WTC11 (cell line): ENCODE results near the gene DECR2. TPM values are rescaled to one million over a fixed set of nuclear protein-coding genes. Genes with fewer than 3 reads are reported as not detected.

ENCODE experiments used
- ATAC-seq: fragments of 200-7000 bp; cut with Tn5 transposase; 2 replicates; pipeline ENCODE4 v1.10.0; 2021; ENCODE audit warnings: mild to moderate bottlenecking, moderate library complexity
- CTCF ChIA-PET: fragments of 300-600 bp; sonication (Branson Sonifier 250); formaldehyde crosslinking; loops from one replicate; lab custom pipeline; 2021; ENCODE audit warnings: antibody characterized with exemption; lab: Charles Lee
- POLR2A ChIA-PET: fragments of 350-600 bp; sonication (Branson Sonifier 250); formaldehyde crosslinking; loops from one replicate; lab custom pipeline; 2021; ENCODE audit warnings: antibody characterized with exemption; lab: Charles Lee
- DNase-seq: peaks from one replicate; pipeline ENCODE4 v3.0.0; 2021; ENCODE audit warnings: low spot score
- H3K27ac Mint-ChIP-seq: 2 replicates; pipeline ENCODE4 v1.8.0; 2021; ENCODE audit warnings: mixed read lengths
- H3K27me3 Mint-ChIP-seq: 2 replicates; pipeline ENCODE4 v1.8.0; 2021; ENCODE audit warnings: low read depth, mild to moderate bottlenecking, moderate library complexity, mixed read lengths
- H3K36me3 Mint-ChIP-seq: 2 replicates; pipeline ENCODE4 v1.8.0; 2021; ENCODE audit warnings: mixed read lengths
- H3K4me1 Mint-ChIP-seq: 2 replicates; pipeline ENCODE4 v1.8.0; 2022; ENCODE audit warnings: mixed read lengths
- H3K4me3 Mint-ChIP-seq: 2 replicates; pipeline ENCODE4 v1.8.0; 2021; ENCODE audit warnings: mild to moderate bottlenecking, moderate library complexity, mixed read lengths
- H3K9me3 Mint-ChIP-seq: 2 replicates; pipeline ENCODE4 v1.8.0; 2021; ENCODE audit warnings: mixed read lengths
- CREB1 ChIP-seq: sonication (generic); formaldehyde crosslinking; IDR thresholded peaks from 2 replicates; pipeline ENCODE4 v1.8.0; 2023; ENCODE audit warnings: mild to moderate bottlenecking, missing genetic modification reagents
- EMX1 ChIP-seq: fragments of 250-450 bp; sonication (Bioruptor Pico); IDR thresholded peaks from 2 replicates; pipeline ENCODE4 v1.8.0; 2021; ENCODE audit warnings: mild to moderate bottlenecking
- ESRRA ChIP-seq: sonication (generic); formaldehyde crosslinking; IDR thresholded peaks from 2 replicates; pipeline ENCODE4 v1.8.1; 2022; ENCODE audit warnings: mild to moderate bottlenecking, missing genetic modification reagents, borderline replicate concordance
- ETV6 ChIP-seq: sonication (generic); formaldehyde crosslinking; IDR thresholded peaks from 2 replicates; pipeline ENCODE4 v1.8.1; 2022; ENCODE audit warnings: mild to moderate bottlenecking, missing genetic modification reagents
- FOXK1 ChIP-seq: sonication (generic); formaldehyde crosslinking; IDR thresholded peaks from 2 replicates; pipeline ENCODE4 v1.8.0; 2022; ENCODE audit warnings: mild to moderate bottlenecking, moderate library complexity, missing genetic modification reagents
- GABPB1 ChIP-seq: sonication (generic); formaldehyde crosslinking; IDR thresholded peaks from 2 replicates; pipeline ENCODE4 v1.8.1; 2023; ENCODE audit warnings: mild to moderate bottlenecking, missing genetic modification reagents
- IRF2 ChIP-seq: sonication (generic); formaldehyde crosslinking; IDR thresholded peaks from 2 replicates; pipeline ENCODE4 v1.8.0; 2022; ENCODE audit warnings: low read depth, missing genetic modification reagents, borderline replicate concordance
- JUN ChIP-seq: sonication (generic); formaldehyde crosslinking; IDR thresholded peaks from 2 replicates; pipeline ENCODE4 v1.8.0; 2023; ENCODE audit warnings: mild to moderate bottlenecking, missing genetic modification reagents
- NFATC4 ChIP-seq: fragments of 250-450 bp; sonication (Bioruptor Pico); IDR thresholded peaks from 2 replicates; pipeline ENCODE4 v1.9.0; 2021; ENCODE audit warnings: mild to moderate bottlenecking
- NFE2L1 ChIP-seq: sonication (generic); formaldehyde crosslinking; IDR thresholded peaks from 2 replicates; pipeline ENCODE4 v1.8.1; 2023; ENCODE audit warnings: missing genetic modification reagents
- NR1H2 ChIP-seq: sonication (generic); formaldehyde crosslinking; IDR thresholded peaks from 2 replicates; pipeline ENCODE4 v1.9.0; 2021; ENCODE audit warnings: mild to moderate bottlenecking, moderate library complexity, missing genetic modification reagents
- SMAD4 ChIP-seq: sonication (generic); formaldehyde crosslinking; IDR thresholded peaks from 2 replicates; pipeline ENCODE4 v1.8.0; 2022; ENCODE audit warnings: mild to moderate bottlenecking, missing genetic modification reagents
- TEAD4 ChIP-seq: sonication (generic); formaldehyde crosslinking; IDR thresholded peaks from 2 replicates; pipeline ENCODE4 v1.8.0; 2022; ENCODE audit warnings: mild to moderate bottlenecking, missing genetic modification reagents
- TP53 ChIP-seq: sonication (generic); formaldehyde crosslinking; IDR thresholded peaks from 2 replicates; pipeline ENCODE4 v1.8.1; 2023; ENCODE audit warnings: mild to moderate bottlenecking, missing genetic modification reagents
- ZBTB21 ChIP-seq: sonication (generic); formaldehyde crosslinking; IDR thresholded peaks from 2 replicates; pipeline ENCODE4 v1.8.1; 2023; ENCODE audit warnings: mild to moderate bottlenecking, missing genetic modification reagents, borderline replicate concordance
- ZNF671 ChIP-seq: fragments of 250-450 bp; sonication (Bioruptor Pico); IDR thresholded peaks from 2 replicates; pipeline ENCODE4 v1.8.0; 2021; ENCODE audit warnings: mild to moderate bottlenecking
- total RNA-seq: library from RNA; stranded (reverse); gene quantifications from 3 replicates; pipeline ENCODE4 v1.2.3, GENCODE V29; 2021
- TF ChIP-seq, protein P1 (sequence below): fragments of 250-450 bp; sonication (Bioruptor Pico); IDR thresholded peaks from 2 replicates; pipeline ENCODE4 v1.9.0; 2021; ENCODE audit warnings: mild to moderate bottlenecking, borderline replicate concordance
- TF ChIP-seq, protein P2 (sequence below): fragments of 250-450 bp; sonication (Bioruptor Pico); IDR thresholded peaks from 2 replicates; pipeline ENCODE4 v1.9.0; 2021; ENCODE audit warnings: moderate library complexity, mild to moderate bottlenecking, inconsistent platforms, borderline replicate concordance
- TF ChIP-seq, protein P3 (sequence below): sonication (generic); formaldehyde crosslinking; IDR thresholded peaks from 2 replicates; pipeline ENCODE4 v1.8.1; 2023; ENCODE audit warnings: mild to moderate bottlenecking, missing genetic modification reagents
- TF ChIP-seq, protein P4 (sequence below): sonication (generic); formaldehyde crosslinking; IDR thresholded peaks from 2 replicates; pipeline ENCODE4 v1.8.0; 2022; ENCODE audit warnings: missing genetic modification reagents
- TF ChIP-seq, protein P5 (sequence below): sonication (generic); formaldehyde crosslinking; IDR thresholded peaks from 2 replicates; pipeline ENCODE4 v1.8.1; 2022; ENCODE audit warnings: low read depth, mild to moderate bottlenecking, moderate library complexity, missing genetic modification reagents, borderline replicate concordance
- TF ChIP-seq, protein P6 (sequence below): sonication (generic); formaldehyde crosslinking; IDR thresholded peaks from 2 replicates; pipeline ENCODE4 v1.8.1; 2022; ENCODE audit warnings: mild to moderate bottlenecking, missing genetic modification reagents, moderate library complexity, borderline replicate concordance
- TF ChIP-seq, protein P7 (sequence below): sonication (generic); formaldehyde crosslinking; IDR thresholded peaks from 2 replicates; pipeline ENCODE4 v1.8.1; 2023; ENCODE audit warnings: mild to moderate bottlenecking, moderate library complexity, missing genetic modification reagents

DECR2 gene
- total RNA-seq, 1 experiment from 2014 or later: 43.6 TPM

DNA sequence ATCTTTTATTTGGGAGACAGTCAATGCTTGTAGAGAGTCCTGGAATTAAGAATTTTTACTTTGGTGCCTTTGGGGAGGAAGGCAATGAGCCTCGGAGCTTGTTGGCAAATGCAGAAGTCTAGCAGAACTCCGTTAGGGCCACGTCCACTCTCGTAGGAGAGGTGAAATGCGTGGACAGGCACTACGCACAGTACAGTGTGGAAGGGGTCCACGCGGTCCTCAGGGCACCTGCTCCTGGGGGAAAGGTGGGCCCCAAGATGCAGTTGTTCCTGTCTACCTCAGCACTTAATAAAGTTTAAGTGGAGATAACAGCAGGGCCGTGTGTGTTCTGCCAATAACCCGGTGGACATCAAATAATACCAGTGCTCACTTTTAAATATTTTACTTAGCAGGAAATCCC is 25.6 kb downstream of the DECR2 start (continued):
- TF ChIP-seq, protein P1, sequence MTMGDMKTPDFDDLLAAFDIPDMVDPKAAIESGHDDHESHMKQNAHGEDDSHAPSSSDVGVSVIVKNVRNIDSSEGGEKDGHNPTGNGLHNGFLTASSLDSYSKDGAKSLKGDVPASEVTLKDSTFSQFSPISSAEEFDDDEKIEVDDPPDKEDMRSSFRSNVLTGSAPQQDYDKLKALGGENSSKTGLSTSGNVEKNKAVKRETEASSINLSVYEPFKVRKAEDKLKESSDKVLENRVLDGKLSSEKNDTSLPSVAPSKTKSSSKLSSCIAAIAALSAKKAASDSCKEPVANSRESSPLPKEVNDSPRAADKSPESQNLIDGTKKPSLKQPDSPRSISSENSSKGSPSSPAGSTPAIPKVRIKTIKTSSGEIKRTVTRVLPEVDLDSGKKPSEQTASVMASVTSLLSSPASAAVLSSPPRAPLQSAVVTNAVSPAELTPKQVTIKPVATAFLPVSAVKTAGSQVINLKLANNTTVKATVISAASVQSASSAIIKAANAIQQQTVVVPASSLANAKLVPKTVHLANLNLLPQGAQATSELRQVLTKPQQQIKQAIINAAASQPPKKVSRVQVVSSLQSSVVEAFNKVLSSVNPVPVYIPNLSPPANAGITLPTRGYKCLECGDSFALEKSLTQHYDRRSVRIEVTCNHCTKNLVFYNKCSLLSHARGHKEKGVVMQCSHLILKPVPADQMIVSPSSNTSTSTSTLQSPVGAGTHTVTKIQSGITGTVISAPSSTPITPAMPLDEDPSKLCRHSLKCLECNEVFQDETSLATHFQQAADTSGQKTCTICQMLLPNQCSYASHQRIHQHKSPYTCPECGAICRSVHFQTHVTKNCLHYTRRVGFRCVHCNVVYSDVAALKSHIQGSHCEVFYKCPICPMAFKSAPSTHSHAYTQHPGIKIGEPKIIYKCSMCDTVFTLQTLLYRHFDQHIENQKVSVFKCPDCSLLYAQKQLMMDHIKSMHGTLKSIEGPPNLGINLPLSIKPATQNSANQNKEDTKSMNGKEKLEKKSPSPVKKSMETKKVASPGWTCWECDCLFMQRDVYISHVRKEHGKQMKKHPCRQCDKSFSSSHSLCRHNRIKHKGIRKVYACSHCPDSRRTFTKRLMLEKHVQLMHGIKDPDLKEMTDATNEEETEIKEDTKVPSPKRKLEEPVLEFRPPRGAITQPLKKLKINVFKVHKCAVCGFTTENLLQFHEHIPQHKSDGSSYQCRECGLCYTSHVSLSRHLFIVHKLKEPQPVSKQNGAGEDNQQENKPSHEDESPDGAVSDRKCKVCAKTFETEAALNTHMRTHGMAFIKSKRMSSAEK: no peak
- TF ChIP-seq ETV6 (CRISPR knock-in tag): no peak
- TF ChIP-seq, protein P2, sequence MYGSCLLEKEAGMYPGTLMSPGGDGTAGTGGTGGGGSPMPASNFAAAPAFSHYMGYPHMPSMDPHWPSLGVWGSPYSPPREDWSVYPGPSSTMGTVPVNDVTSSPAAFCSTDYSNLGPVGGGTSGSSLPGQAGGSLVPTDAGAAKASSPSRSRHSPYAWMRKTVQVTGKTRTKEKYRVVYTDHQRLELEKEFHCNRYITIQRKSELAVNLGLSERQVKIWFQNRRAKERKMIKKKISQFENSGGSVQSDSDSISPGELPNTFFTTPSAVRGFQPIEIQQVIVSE (CRISPR knock-in tag): no peak
- TF ChIP-seq, protein P3, sequence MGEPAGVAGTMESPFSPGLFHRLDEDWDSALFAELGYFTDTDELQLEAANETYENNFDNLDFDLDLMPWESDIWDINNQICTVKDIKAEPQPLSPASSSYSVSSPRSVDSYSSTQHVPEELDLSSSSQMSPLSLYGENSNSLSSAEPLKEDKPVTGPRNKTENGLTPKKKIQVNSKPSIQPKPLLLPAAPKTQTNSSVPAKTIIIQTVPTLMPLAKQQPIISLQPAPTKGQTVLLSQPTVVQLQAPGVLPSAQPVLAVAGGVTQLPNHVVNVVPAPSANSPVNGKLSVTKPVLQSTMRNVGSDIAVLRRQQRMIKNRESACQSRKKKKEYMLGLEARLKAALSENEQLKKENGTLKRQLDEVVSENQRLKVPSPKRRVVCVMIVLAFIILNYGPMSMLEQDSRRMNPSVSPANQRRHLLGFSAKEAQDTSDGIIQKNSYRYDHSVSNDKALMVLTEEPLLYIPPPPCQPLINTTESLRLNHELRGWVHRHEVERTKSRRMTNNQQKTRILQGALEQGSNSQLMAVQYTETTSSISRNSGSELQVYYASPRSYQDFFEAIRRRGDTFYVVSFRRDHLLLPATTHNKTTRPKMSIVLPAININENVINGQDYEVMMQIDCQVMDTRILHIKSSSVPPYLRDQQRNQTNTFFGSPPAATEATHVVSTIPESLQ (CRISPR knock-in tag): no peak
- no peak for TF ChIP-seq IRF2
- no peak for TF ChIP-seq SMAD4
- TF ChIP-seq ZNF671 (CRISPR knock-in tag): no peak
- TF ChIP-seq, protein P4, sequence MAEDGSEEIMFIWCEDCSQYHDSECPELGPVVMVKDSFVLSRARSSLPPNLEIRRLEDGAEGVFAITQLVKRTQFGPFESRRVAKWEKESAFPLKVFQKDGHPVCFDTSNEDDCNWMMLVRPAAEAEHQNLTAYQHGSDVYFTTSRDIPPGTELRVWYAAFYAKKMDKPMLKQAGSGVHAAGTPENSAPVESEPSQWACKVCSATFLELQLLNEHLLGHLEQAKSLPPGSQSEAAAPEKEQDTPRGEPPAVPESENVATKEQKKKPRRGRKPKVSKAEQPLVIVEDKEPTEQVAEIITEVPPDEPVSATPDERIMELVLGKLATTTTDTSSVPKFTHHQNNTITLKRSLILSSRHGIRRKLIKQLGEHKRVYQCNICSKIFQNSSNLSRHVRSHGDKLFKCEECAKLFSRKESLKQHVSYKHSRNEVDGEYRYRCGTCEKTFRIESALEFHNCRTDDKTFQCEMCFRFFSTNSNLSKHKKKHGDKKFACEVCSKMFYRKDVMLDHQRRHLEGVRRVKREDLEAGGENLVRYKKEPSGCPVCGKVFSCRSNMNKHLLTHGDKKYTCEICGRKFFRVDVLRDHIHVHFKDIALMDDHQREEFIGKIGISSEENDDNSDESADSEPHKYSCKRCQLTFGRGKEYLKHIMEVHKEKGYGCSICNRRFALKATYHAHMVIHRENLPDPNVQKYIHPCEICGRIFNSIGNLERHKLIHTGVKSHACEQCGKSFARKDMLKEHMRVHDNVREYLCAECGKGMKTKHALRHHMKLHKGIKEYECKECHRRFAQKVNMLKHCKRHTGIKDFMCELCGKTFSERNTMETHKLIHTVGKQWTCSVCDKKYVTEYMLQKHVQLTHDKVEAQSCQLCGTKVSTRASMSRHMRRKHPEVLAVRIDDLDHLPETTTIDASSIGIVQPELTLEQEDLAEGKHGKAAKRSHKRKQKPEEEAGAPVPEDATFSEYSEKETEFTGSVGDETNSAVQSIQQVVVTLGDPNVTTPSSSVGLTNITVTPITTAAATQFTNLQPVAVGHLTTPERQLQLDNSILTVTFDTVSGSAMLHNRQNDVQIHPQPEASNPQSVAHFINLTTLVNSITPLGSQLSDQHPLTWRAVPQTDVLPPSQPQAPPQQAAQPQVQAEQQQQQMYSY (CRISPR knock-in tag): no peak
- TF ChIP-seq FOXK1 (CRISPR knock-in tag): no peak
- no peak for TF ChIP-seq NFATC4

DNA sequence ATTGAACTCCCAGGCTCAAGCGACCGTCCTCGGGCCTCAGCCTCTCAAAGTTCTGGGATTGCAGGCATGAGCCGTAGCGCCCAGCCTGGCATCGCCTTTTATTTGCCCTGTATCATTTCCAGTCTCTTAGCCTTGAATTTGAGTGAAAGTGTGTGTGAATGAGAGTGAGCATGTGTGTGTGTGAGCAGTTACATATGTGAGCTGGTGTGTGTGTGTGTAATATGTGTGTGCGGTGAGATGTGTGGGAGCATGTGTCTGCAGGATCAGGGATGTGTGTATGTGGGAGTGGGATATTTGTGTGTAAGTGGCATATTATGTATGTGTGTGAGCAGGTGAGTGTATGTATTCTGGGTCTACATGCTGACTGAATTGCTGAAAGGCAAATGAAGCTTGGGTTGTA is 29.2 kb downstream of the DECR2 start:
- ChIA-PET POLR2A (no interaction called here), CTCF (interaction anchor here (1.3 kb wide), 1 partner anchor 57 kb away, joined by 7 read pairs; no protein-coding TSS in a partner anchor)
- ATAC-seq (no peak), DNase-seq (no peak)
- Mint-ChIP-seq H3K4me3 (no peak overlapping the region), H3K27me3 (peaks cover 14% of the 10 kb centered on the region), H3K9me3 (no peaks in the 10 kb centered on the region), H3K4me1 (peaks cover 9% of the 10 kb centered on the region), H3K27ac (no peak overlapping the region), H3K36me3 (peaks cover 2% of the 10 kb centered on the region)
- TF ChIP-seq NR1H2 (CRISPR knock-in tag): no peak
- TF ChIP-seq, protein P5, sequence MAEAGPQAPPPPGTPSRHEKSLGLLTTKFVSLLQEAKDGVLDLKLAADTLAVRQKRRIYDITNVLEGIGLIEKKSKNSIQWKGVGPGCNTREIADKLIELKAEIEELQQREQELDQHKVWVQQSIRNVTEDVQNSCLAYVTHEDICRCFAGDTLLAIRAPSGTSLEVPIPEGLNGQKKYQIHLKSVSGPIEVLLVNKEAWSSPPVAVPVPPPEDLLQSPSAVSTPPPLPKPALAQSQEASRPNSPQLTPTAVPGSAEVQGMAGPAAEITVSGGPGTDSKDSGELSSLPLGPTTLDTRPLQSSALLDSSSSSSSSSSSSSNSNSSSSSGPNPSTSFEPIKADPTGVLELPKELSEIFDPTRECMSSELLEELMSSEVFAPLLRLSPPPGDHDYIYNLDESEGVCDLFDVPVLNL (CRISPR knock-in tag): no peak
- TF ChIP-seq CREB1: no peak
- TF ChIP-seq TP53 (CRISPR knock-in tag): no peak
- TF ChIP-seq, protein P6, sequence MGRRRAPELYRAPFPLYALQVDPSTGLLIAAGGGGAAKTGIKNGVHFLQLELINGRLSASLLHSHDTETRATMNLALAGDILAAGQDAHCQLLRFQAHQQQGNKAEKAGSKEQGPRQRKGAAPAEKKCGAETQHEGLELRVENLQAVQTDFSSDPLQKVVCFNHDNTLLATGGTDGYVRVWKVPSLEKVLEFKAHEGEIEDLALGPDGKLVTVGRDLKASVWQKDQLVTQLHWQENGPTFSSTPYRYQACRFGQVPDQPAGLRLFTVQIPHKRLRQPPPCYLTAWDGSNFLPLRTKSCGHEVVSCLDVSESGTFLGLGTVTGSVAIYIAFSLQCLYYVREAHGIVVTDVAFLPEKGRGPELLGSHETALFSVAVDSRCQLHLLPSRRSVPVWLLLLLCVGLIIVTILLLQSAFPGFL (CRISPR knock-in tag): no peak
- no peak for TF ChIP-seq ESRRA
- TF ChIP-seq NFE2L1 (CRISPR knock-in tag): no peak
- TF ChIP-seq EMX1: no peak
- TF ChIP-seq, protein P7, sequence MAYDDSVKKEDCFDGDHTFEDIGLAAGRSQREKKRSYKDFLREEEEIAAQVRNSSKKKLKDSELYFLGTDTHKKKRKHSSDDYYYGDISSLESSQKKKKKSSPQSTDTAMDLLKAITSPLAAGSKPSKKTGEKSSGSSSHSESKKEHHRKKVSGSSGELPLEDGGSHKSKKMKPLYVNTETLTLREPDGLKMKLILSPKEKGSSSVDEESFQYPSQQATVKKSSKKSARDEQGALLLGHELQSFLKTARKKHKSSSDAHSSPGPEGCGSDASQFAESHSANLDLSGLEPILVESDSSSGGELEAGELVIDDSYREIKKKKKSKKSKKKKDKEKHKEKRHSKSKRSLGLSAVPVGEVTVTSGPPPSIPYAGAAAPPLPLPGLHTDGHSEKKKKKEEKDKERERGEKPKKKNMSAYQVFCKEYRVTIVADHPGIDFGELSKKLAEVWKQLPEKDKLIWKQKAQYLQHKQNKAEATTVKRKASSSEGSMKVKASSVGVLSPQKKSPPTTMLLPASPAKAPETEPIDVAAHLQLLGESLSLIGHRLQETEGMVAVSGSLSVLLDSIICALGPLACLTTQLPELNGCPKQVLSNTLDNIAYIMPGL (CRISPR knock-in tag): no peak
- TF ChIP-seq GABPB1 (CRISPR knock-in tag): no peak
- no peak for TF ChIP-seq JUN (CRISPR knock-in tag)
- TF ChIP-seq ETV6 (CRISPR knock-in tag): no peak
- TF ChIP-seq ZBTB21 (CRISPR knock-in tag): no peak
- no peak for TF ChIP-seq TEAD4 (CRISPR knock-in tag)
